IgD-negative memory B cell (primary cell): ENCODE results near the gene CFAP298. TPM values are rescaled to one million over a fixed set of nuclear protein-coding genes. Genes with fewer than 3 reads are reported as not detected.

Source experiments
- H3K27ac Mint-ChIP-seq, 3 donors: one replicate each; pipeline ENCODE4 v1.8.0; 2020 to 2022; ENCODE audit warnings: mild to moderate bottlenecking in 3 of 3, mixed read lengths in 3 of 3, moderate library complexity in 1 of 3
- H3K27me3 Mint-ChIP-seq: one replicate; pipeline ENCODE4 v1.8.0; 2021; ENCODE audit warnings: mixed read lengths
- H3K36me3 Mint-ChIP-seq: one replicate; pipeline ENCODE4 v1.8.0; 2020; ENCODE audit warnings: mild to moderate bottlenecking, mixed read lengths
- H3K4me1 Mint-ChIP-seq, 3 donors: one replicate each; pipeline ENCODE4 v1.8.0; 2020 to 2022; ENCODE audit warnings: mixed read lengths in 3 of 3, mild to moderate bottlenecking in 1 of 3
- H3K4me3 Mint-ChIP-seq, 4 donors: one replicate each; pipeline ENCODE4 v1.8.0; 2020 to 2022; ENCODE audit warnings: mild to moderate bottlenecking in 4 of 4, mixed read lengths in 4 of 4, moderate library complexity in 3 of 4
- H3K9me3 Mint-ChIP-seq, 3 donors: one replicate each; pipeline ENCODE4 v1.8.0; 2020 to 2021; ENCODE audit warnings: mixed read lengths in 3 of 3, mild to moderate bottlenecking in 1 of 3
- polyA plus RNA-seq: library from polyadenylated mRNA; unstranded; fragments of 300-500 nt; fragmentation: Illumina TruSeq; gene quantifications from one replicate; pipeline ENCODE4 v1.2.3, GENCODE V29; 2021

The CFAP298 gene
- polyA plus RNA-seq, 1 donor from 2014 or later, result 63.2 TPM

DNA sequence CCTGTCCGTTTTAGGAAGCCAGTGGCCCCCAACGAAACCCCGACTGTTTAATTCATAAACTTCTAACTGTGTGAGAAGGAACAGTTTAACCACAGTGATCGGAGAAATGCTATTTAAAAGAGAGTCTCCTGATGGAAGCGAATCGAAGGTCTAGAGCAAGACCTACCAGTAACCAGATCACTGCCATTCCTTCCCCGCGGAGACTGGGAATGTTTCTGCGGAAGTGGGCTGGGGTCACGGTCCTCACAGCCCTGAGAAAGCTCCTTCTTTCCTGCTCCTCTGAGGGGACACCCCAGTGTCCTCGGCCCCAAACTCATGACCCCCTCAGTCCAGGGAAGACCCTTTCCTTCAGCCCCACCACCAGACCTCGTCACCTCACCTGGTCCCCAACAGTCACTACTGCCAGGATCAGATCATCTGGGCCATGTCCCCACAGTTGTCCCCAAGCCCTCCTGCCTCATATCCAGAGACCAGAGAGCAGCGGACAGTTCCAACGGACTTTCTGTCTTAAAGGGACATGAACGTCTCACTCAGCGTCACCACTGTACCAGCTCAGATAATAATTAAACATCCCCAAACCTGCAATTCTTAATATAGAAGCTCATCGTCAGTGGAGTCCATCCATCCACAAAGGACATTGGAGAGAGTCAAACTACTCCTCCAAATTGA lies 27.0 kb downstream of the CFAP298 start, which contains the start of gene TCP10L:
TSS of gene TCP10L (minus strand) at position 482 of the 669 bp plus-strand sequence. CDS start 1,219 bp downstream, outside the sequence.
- Mint-ChIP-seq H3K36me3 (no peaks in the 10 kb centered on the region), H3K4me3 (no peak within 1 kb of the TSS), H3K27me3 (peaks cover 4% of the 10 kb centered on the region), H3K27ac (no peak within 1 kb of the TSS), H3K9me3 (no peaks in the 10 kb centered on the region), H3K4me1 (no peaks in the 10 kb centered on the region)

DNA sequence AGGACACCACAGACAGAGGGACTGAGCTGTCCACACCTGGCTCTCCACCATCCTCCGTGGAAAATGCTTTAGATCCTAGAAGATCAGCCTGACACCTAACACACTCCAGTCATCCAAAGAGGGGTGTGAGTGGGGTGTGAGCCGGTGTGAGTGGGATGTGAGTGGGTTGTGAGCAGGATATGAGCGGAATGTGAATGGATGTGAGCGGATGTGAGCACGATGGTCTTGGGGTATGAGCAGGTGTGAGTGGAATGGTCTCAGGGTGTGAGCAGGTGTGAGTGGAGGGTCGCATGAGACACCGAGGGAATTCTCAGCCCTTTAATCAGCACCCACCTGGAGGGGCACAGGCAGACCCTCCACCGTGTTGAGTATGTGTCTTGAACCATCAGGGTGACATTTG lies 27.7 kb downstream of the CFAP298 start:
- Mint-ChIP-seq H3K9me3 (no peaks in the 10 kb centered on the region), H3K4me1 (no peaks in the 10 kb centered on the region), H3K27ac (no peak overlapping the region), H3K27me3 (peaks cover 4% of the 10 kb centered on the region), H3K4me3 (no peak overlapping the region), H3K36me3 (no peaks in the 10 kb centered on the region)

DNA sequence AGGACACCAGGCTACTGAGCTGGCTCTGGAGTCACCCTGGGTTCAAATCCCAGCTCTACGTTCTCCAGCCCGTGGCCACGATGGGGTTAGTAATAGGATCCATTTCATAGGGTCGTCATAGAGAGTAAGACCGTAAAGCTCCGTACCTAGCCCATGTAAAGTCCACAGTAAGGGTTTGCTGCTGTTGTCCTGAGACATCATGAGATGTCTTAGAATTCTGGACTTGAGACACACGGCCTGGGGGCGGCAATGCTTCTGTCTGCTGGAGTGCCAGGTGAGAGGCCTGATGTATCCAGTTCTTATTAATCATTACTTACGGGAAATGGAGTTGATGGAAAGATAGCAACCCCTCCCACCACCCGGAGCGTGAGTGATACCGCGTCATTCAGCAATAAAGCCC lies 30.4 kb downstream of the CFAP298 start:
- H3K4me3 Mint-ChIP-seq, result no peak overlapping the region
- H3K27ac Mint-ChIP-seq, result no peak overlapping the region
- no peaks in the 10 kb centered on the region for H3K9me3 Mint-ChIP-seq
- H3K4me1 Mint-ChIP-seq, result no peaks in the 10 kb centered on the region
- H3K27me3 Mint-ChIP-seq, result peaks cover 4% of the 10 kb centered on the region
- no peaks in the 10 kb centered on the region for H3K36me3 Mint-ChIP-seq

DNA sequence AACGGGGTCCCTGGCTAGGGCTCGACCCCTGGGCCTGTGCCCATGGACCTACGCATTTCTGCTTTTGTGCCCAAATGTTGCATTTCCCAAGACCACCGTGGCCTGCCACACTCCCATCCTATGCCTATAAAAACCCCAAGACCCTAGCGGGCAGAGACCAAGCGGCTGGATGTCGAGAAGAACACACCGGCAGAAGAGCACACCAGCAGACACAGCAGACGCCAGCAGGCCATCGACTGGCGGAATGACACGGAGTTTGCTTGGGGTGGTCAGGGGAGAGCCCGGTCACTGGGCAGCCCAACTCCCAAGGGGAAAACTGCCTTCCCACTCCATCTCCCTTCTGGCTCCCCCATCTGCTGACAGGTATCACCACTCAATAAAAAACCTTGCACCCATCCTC lies 31.2 kb downstream of the CFAP298 start:
- H3K4me1 Mint-ChIP-seq, result no peaks in the 10 kb centered on the region
- peaks cover 4% of the 10 kb centered on the region for H3K27me3 Mint-ChIP-seq
- no peaks in the 10 kb centered on the region for H3K36me3 Mint-ChIP-seq
- H3K9me3 Mint-ChIP-seq, result no peaks in the 10 kb centered on the region
- H3K27ac Mint-ChIP-seq, result no peak overlapping the region
- no peak overlapping the region for H3K4me3 Mint-ChIP-seq

DNA sequence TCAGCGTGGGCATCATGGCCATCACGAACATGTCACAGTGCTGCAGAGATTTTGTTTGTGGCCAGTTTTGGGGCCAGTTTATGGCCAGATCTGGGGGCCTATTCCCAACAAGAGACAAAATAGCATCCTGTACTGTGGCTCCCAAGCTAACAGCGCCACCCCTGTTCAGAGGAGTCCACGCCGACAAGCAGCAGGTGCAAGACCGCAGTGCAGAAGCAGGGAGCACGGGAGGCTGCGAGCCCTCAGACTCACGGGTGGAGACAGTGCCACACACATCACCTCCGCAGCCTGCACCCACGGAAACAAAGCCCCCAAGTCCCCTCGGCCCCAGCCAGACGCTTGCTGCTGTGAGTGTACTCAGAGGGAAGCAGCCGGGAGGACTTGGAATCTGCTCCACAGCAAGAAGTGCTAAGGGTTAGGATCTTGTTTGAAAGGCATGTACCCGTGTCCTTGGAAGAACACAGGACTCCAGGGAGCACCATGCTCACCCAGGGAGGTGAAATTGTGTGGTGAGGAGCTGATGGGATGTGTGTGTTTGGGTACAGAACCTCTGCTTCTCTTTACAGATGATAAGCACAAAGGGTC lies 34.0 kb downstream of the CFAP298 start:
- Mint-ChIP-seq H3K4me1 (no peaks in the 10 kb centered on the region), H3K27ac (no peak overlapping the region)

DNA sequence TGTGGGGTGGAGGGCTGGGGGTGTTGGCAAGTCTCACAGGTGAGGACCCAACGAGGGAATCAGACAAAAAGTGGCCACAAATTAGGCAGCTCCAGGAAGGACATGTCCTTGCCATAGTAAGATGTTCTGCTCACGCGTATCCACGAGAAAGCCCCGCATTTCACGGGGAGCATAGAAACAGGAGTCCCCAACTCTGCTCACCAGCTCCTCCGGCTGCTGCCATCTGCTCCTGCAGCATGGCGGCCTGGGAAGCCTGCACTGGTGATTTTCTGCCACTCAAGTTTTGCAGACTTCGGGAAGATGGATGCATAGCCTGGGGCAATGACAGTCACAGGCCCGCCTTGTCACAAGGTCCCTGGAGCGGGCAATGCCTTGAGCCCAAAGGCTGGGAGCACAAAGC lies 36.2 kb downstream of the CFAP298 start:
- peaks cover 7% of the 10 kb centered on the region for H3K27me3 Mint-ChIP-seq
- no peaks in the 10 kb centered on the region for H3K36me3 Mint-ChIP-seq
- peak overlapping the region in 1 of 3 donors; percentile 67 for H3K27ac Mint-ChIP-seq
- peaks cover 0 to 4% (median 0%) of the 10 kb centered on the region in 3 donors for H3K4me1 Mint-ChIP-seq
- no peaks in the 10 kb centered on the region for H3K9me3 Mint-ChIP-seq
- H3K4me3 Mint-ChIP-seq, result no peak overlapping the region

More for the DNA sequence above, 34.0 kb downstream of the CFAP298 start:
- H3K9me3 Mint-ChIP-seq, result no peaks in the 10 kb centered on the region
- peaks cover 2% of the 10 kb centered on the region for H3K27me3 Mint-ChIP-seq
- no peak overlapping the region for H3K4me3 Mint-ChIP-seq
- H3K36me3 Mint-ChIP-seq, result no peaks in the 10 kb centered on the region

DNA sequence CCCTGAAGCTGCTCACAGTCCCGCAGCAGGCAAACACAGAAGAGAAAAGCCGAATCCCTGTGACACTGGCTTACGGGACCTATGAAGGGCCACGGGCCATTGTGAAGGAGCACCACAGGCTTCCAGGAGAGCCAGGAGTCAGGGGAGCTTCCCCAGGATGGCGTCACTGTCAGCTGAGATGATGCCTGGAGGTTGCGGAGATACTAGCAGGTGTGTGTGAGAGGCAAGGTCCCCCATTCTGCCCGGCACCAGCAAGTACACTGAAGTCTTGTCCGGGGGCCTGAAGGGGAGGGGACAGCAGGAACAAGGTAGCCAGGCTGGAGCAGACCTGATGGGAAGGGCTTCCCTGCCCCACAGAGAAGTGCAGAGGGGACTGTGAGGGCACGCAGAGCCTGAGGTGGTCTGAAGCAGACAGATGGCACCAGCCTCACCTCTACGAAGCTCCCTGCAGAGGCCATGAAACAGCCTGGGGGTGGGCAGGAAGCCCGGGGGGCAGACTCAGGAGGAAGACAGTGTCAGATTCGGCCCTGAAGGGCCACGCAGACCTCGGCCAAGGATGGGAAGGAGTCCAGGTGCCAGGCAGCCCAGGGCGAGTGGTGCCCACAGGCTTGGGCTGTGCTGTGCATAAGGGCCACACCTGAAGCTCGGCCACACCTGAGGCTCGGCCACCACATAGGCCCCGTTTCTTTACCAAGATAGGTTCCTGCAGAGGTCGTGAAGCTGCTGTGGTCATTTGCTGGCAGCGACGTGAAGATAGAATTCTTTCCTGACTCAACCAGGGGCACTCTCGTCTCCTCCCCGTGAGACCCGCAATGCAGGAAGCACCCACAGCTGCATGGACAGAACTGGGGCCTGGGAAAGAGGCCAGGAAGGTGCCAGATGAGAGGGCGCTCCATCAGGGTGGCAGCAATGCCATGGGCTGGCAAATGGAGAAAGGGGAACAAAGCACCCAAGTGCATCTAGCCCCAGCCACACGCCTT lies 36.9 kb downstream of the CFAP298 start:
- Mint-ChIP-seq H3K9me3 (no peaks in the 10 kb centered on the region), H3K27me3 (peaks cover 7% of the 10 kb centered on the region), H3K27ac (peak overlapping the region in 1 of 3 donors; percentile 39), H3K4me1 (peaks cover 0 to 4% (median 0%) of the 10 kb centered on the region in 3 donors), H3K4me3 (no peak overlapping the region), H3K36me3 (no peaks in the 10 kb centered on the region)

DNA sequence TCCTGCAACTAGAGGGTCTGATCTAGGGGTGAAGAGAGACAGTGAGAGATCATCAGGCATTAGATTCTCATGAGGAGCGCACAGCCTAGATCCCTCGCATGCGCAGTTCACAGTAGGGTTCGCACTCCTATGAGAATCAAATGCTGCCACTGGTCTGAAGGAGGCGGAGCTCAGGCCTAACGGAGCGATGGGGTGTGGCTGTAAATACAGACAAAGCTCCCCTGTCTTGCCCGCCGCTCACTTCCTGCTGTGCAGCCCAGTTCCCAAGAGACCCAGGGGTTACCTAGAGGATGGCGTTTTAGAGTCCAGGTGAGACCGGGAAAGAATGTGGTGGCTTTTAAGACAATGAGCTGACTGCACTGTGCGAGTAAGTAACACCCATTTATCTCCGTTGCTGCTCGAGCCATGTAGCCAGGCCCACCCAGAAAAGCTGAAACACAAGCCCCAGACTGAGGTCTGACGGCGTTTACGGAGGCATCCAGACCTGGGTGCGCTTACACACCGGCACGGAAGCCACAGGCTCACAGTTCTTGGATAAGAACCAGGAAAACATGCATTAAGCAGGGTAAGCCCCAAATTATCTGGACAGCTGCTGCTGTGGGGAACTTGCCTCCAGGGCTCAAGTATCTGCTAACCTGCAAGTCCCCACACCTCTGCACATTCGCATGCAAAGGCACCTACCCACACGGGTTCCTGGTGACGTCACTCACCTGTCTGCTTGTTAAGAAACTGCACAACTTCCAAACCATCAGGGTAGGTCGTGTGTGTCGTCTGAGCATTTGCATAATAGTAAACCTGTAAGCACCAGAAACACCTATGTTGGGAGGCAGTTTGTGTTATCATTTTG lies 39.4 kb downstream of the CFAP298 start:
- H3K4me3 Mint-ChIP-seq, result peak overlapping the region in 1 of 4 donors; percentile 3

DNA sequence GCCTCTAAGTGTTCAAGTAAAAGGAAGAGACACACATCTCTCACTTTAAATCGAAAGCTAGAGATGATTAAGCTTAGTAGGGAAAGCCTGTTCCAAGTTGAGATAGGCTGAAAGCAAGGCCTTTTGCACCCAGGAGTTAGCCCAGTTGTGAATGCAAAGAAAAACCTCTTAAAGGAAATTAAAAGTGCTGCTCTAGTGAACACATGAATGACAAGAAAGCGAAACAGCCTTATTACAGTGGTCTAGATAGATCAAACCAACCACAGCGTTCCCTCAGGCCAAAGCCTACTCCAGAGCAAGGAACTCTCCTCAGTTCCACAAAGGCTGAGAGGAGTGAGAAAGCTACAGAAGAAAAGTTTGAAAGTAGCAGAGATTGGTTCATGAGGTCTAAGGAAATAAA lies 41.7 kb downstream of the CFAP298 start:
- Mint-ChIP-seq H3K36me3 (peaks cover 1% of the 10 kb centered on the region), H3K9me3 (no peaks in the 10 kb centered on the region), H3K4me3 (peak overlapping the region in 2 of 4 donors; percentile 8 to 94), H3K27ac (peak overlapping the region in 1 of 3 donors; percentile 75), H3K4me1 (peaks cover 0 to 9% (median 6%) of the 10 kb centered on the region in 3 donors), H3K27me3 (peaks cover 12% of the 10 kb centered on the region)

More for the DNA sequence above, 39.4 kb downstream of the CFAP298 start:
- Mint-ChIP-seq H3K9me3 (no peaks in the 10 kb centered on the region), H3K27me3 (peaks cover 8% of the 10 kb centered on the region), H3K36me3 (no peaks in the 10 kb centered on the region), H3K4me1 (peaks cover 0 to 9% (median 6%) of the 10 kb centered on the region in 3 donors), H3K27ac (peak overlapping the region in 1 of 3 donors; percentile 50)

DNA sequence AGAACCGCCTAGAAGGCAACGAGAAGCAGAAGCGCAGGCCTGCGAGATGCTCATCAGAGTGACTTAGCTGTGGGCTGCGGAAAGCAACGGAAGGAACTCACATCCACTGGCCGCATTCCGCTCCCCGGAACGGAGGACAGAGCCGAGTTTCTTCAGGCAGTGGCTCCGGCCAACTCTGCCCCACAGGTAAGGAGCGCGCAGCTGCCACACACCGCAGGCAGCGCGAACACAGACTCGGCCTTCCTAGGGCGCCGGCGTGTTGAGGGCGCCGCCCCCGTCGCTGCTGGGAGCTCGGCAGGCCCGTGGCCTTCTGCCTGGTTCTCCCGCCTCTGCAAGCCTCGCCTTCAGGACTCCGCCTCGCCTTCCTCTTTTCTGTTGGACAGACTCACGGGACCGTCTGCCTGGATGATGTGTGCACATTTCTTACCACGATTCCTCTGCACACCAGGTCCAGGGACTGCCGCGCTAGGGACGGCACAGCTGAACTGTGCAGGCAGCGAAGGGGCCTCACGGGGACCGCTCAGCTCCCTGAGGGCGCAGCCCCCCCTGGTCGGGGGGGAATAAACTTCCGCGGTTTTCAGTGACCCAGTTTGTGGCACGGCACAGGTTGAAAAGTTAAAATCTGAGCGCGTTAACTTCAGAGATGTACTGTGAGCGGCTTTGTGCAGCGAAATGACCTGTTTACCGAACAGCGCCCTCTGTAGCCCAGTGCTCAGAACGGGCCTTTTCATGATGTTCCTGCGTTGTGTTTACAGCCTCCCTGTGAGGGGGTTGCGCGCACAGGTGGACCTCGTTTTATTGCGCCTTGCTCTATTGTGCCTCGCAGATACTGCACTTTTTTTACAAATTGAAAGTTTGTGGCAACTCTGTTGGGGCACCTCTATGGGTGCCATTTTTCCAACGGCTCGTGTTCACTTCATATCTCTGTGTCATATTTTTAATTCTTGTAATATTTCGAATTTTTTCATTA lies 42.6 kb downstream of the CFAP298 start:
- H3K27me3 Mint-ChIP-seq, result peaks cover 12% of the 10 kb centered on the region
- peaks cover 3% of the 10 kb centered on the region for H3K36me3 Mint-ChIP-seq
- peak overlapping the region; percentile 70 to 94 (median 88) for H3K4me3 Mint-ChIP-seq
- H3K27ac Mint-ChIP-seq, result peak overlapping the region in 2 of 3 donors; percentile 8 to 75
- peaks cover 3 to 6% (median 5%) of the 10 kb centered on the region in 3 donors for H3K9me3 Mint-ChIP-seq
- H3K4me1 Mint-ChIP-seq, result peaks cover 0 to 9% (median 6%) of the 10 kb centered on the region in 3 donors

DNA sequence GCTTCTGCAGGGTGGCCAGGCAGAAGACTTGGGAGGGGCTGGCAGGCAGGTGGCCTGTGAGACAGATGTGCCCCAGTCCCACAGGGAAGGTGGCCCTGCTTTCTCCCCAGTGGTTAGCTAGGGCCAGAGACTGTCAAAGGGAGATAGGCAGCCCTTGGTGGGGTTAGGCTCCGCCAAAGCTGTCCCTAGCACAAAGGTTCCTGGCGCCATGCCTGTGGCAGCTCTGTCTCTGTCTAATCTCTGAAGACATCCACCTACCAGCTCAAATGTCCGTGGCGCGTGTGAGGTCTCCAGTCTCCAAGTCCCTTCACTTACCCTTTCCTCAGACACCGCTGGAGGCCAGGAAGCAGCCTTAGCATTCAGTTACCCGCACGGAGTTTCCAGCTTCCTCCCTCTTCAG lies 44.6 kb downstream of the CFAP298 start:
- Mint-ChIP-seq H3K27ac (no peak overlapping the region), H3K4me1 (peaks cover 0 to 8% (median 6%) of the 10 kb centered on the region in 3 donors), H3K27me3 (peaks cover 9% of the 10 kb centered on the region), H3K9me3 (peaks cover 3 to 8% (median 7%) of the 10 kb centered on the region in 3 donors), H3K4me3 (no peak overlapping the region), H3K36me3 (peaks cover 5% of the 10 kb centered on the region)

DNA sequence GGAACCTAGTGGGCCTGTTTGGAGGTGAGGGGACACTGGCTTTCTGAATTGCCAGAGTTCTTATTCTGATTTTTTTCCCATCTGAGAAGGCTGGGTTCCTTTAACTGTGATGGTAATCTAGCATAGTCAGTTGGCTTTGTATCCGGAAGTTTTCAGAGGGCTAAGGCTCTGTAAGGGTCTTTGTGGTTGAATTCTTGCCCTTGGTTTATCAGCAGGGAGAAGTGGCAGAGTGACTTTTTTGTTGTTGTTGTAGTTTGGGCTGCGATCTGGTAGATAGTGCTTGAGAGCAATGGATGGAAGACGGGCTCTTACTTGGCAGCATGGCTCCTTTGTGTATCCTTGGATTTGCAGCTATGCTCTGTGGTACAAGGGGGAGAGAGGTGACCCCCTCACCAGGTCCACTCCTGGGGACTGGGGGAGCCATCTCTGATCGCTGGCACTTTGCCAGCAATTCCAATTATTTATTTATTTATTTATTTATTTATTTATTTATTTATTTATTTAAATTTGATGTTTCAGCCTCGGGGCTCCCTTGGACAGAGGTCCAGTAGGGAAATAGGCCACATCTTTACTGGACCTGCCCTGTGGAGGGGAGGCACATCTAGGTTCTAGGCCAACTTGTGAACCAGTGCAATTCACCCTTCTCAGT lies 45.3 kb downstream of the CFAP298 start:
- H3K27ac Mint-ChIP-seq, result no peak overlapping the region
- peaks cover 0 to 6% (median 5%) of the 10 kb centered on the region in 3 donors for H3K4me1 Mint-ChIP-seq
- peaks cover 5% of the 10 kb centered on the region for H3K36me3 Mint-ChIP-seq
- H3K9me3 Mint-ChIP-seq, result peaks cover 3 to 8% (median 7%) of the 10 kb centered on the region in 3 donors
- peaks cover 6% of the 10 kb centered on the region for H3K27me3 Mint-ChIP-seq
- no peak overlapping the region for H3K4me3 Mint-ChIP-seq
